Neural progenitor cell (in vitro differentiated cells): ENCODE measurements around the gene RASA4B. TPM values are rescaled to one million over a fixed set of nuclear protein-coding genes. Genes with fewer than 3 reads are reported as not detected.

ENCODE experiments used
- DNase-seq: peaks from one replicate; pipeline ENCODE4 v3.0.0-alpha.2; 2016; ENCODE audit warnings: low spot score
- H2AFZ ChIP-seq: fragments of 200-600 bp; sonication (generic); replicated peaks from 2 replicates; pipeline ENCODE4 v1.6.1; 2016; ENCODE audit warnings: antibody characterized with exemption
- H3F3A ChIP-seq: fragments of 200-600 bp; sonication (generic); 2 replicates; pipeline ENCODE4 v1.6.1; 2016; ENCODE audit warnings: antibody characterized with exemption, low read depth
- H3K27ac ChIP-seq: fragments of 200-600 bp; sonication (generic); 2 replicates; pipeline ENCODE4 v1.5.1; 2016; ENCODE audit warnings: mild to moderate bottlenecking
- H3K27me3 ChIP-seq: fragments of 200-600 bp; sonication (generic); 2 replicates; pipeline ENCODE4 v1.6.1; 2016; ENCODE audit warnings: mild to moderate bottlenecking, moderate library complexity
- H3K36me3 ChIP-seq: fragments of 200-600 bp; sonication (generic); 2 replicates; pipeline ENCODE4 v1.5.1; 2016
- H3K4me1 ChIP-seq: fragments of 200-600 bp; sonication (generic); 2 replicates; pipeline ENCODE4 v1.6.1; 2016; ENCODE audit warnings: mixed run types
- H3K4me2 ChIP-seq: fragments of 200-600 bp; sonication (generic); 2 replicates; pipeline ENCODE4 v1.6.1; 2016
- H3K4me3 ChIP-seq: fragments of 200-600 bp; sonication (generic); 2 replicates; pipeline ENCODE4 v1.5.1; 2016
- H3K79me2 ChIP-seq: fragments of 200-600 bp; sonication (generic); 2 replicates; pipeline ENCODE4 v1.6.1; 2016; ENCODE audit warnings: low read depth
- H3K9ac ChIP-seq: fragments of 200-600 bp; sonication (generic); 2 replicates; pipeline ENCODE4 v1.6.1; 2016
- H3K9me3 ChIP-seq: fragments of 200-600 bp; sonication (generic); 2 replicates; pipeline ENCODE4 v1.5.1; 2016; ENCODE audit warnings: low read depth
- H4K20me1 ChIP-seq: fragments of 200-600 bp; sonication (generic); 2 replicates; pipeline ENCODE4 v1.6.1; 2016; ENCODE audit warnings: low read depth
- H3K27ac Mint-ChIP-seq: 3 replicates; pipeline ENCODE4 v1.8.0; 2021; ENCODE audit warnings: mixed read lengths
- H3K27me3 Mint-ChIP-seq: 2 replicates; pipeline ENCODE4 v1.8.0; 2022; ENCODE audit warnings: low read depth, mild to moderate bottlenecking, inconsistent platforms, moderate library complexity, mixed read lengths; ENCODE audit not compliant: insufficient read depth
- H3K36me3 Mint-ChIP-seq: 3 replicates; pipeline ENCODE4 v1.8.0; 2021; ENCODE audit warnings: mixed read lengths
- H3K4me1 Mint-ChIP-seq: 3 replicates; pipeline ENCODE4 v1.8.0; 2021; ENCODE audit warnings: mixed read lengths
- H3K4me3 Mint-ChIP-seq: 3 replicates; pipeline ENCODE4 v1.8.0; 2021; ENCODE audit warnings: mild to moderate bottlenecking, moderate library complexity, mixed read lengths
- H3K9me3 Mint-ChIP-seq: 3 replicates; pipeline ENCODE4 v1.8.0; 2020; ENCODE audit warnings: mixed read lengths
- CTCF ChIP-seq: fragments of 200-600 bp; sonication (generic); IDR thresholded peaks from 2 replicates; pipeline ENCODE4 v1.5.1; 2017; ENCODE audit warnings: antibody characterized with exemption, mild to moderate bottlenecking
- EZH2 ChIP-seq: fragments of 200-600 bp; sonication (generic); IDR thresholded peaks from 2 replicates; pipeline ENCODE4 v1.6.1; 2017; ENCODE audit warnings: antibody characterized with exemption, mild to moderate bottlenecking, moderate library complexity
- EZH2phosphoT487 ChIP-seq: fragments of 200-600 bp; sonication (generic); IDR thresholded peaks from 2 replicates; pipeline ENCODE4 v1.6.1; 2017; ENCODE audit warnings: antibody characterized with exemption
- total RNA-seq: library from RNA; depleted of rRNA; stranded (reverse); fragments of >200 nt; gene quantifications from 2 replicates; pipeline ENCODE4 v1.2.3, GENCODE V29; 2015; ENCODE audit warnings: low replicate concordance

Gene RASA4B
- total RNA-seq, 1 donor from 2014 or later: 0.99 TPM

GRCh38 chr7:102460467-102460866 lies 57.1 kb downstream of the RASA4B start:
- Mint-ChIP-seq H3K4me3 (no peak overlapping the region), H3K4me1 (peaks cover 11% of the 10 kb centered on the region), H3K27ac (peak overlapping the region; percentile 24)

GRCh38 chr7:102459221-102459844 lies 58.2 kb downstream of the RASA4B start:
- no peaks in the 10 kb centered on the region for H3K9me3 ChIP-seq
- no peaks in the 10 kb centered on the region for H4K20me1 ChIP-seq
- Mint-ChIP-seq H3K36me3 (peaks cover 2% of the 10 kb centered on the region), H3K4me3 (no peak overlapping the region), H3K27ac (no peak overlapping the region), H3K9me3 (no peaks in the 10 kb centered on the region), H3K4me1 (peaks cover 11% of the 10 kb centered on the region), H3K27me3 (peaks cover 6% of the 10 kb centered on the region)
- H3K36me3 ChIP-seq: no peaks in the 10 kb centered on the region
- no peaks in the 10 kb centered on the region for H3F3A ChIP-seq
- no peaks in the 10 kb centered on the region for H3K4me1 ChIP-seq
- no peaks in the 10 kb centered on the region for H3K27me3 ChIP-seq
- H3K4me3 ChIP-seq: no peak overlapping the region
- H2AFZ ChIP-seq: no peak overlapping the region
- peaks cover 21% of the 10 kb centered on the region for H3K79me2 ChIP-seq
- TF ChIP-seq EZH2phosphoT487 (no peak), EZH2 (no peak), CTCF (no peak)
- no peak overlapping the region for H3K9ac ChIP-seq
- no peak overlapping the region for H3K27ac ChIP-seq
- DNase-seq: no peak
- H3K4me2 ChIP-seq: no peak overlapping the region

More at GRCh38 chr7:102460467-102460866, 57.1 kb downstream of the RASA4B start:
- H3K9me3 ChIP-seq: no peaks in the 10 kb centered on the region
- H4K20me1 ChIP-seq: no peaks in the 10 kb centered on the region
- peaks cover 23% of the 10 kb centered on the region for H3K79me2 ChIP-seq
- no peak overlapping the region for H3K4me2 ChIP-seq
- no peaks in the 10 kb centered on the region for H3K4me1 ChIP-seq
- Mint-ChIP-seq H3K9me3 (no peaks in the 10 kb centered on the region), H3K36me3 (peaks cover 2% of the 10 kb centered on the region), H3K27me3 (peaks cover 6% of the 10 kb centered on the region)
- no peaks in the 10 kb centered on the region for H3F3A ChIP-seq
- no peaks in the 10 kb centered on the region for H3K36me3 ChIP-seq
- H3K27me3 ChIP-seq: no peaks in the 10 kb centered on the region
- no peak overlapping the region for H3K9ac ChIP-seq
- H3K4me3 ChIP-seq: no peak overlapping the region
- no peak overlapping the region for H3K27ac ChIP-seq
- no peak overlapping the region for H2AFZ ChIP-seq
- no peak for TF ChIP-seq EZH2
- no peak for TF ChIP-seq EZH2phosphoT487
- no peak for TF ChIP-seq CTCF
- no peak for DNase-seq

DNA sequence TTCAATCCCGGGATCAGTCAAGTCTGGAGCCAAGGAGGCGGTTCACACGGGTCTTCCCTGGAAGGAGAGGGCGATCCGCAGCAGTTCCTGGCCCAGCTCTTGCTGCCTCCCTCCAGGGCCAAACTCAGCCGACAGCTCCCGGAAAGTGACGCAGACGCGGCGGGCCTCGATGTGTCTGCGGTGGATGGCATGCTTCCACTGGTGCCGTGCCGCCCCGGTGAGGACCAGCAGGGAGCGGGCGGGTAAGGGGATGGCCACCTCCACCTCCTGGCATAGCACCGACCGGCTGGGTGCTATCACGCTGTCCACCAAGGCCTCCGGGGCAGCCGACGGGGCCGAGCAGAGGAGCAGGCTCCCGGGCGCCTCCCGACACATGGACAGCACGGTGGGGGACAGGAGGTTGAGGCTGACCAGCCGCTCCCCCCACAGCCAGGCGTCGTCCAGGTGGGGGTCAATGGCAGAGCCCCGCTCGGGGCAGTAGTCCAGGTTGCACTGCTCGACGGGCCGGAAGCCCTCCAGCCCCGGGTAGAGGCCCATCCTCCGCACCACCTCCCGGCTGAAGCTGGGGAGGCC lies 60.1 kb downstream of the RASA4B start:
- no peaks in the 10 kb centered on the region for H3K27me3 ChIP-seq
- no peaks in the 10 kb centered on the region for H3K4me1 ChIP-seq
- H3K36me3 ChIP-seq: no peaks in the 10 kb centered on the region
- H3K4me3 Mint-ChIP-seq: no peak overlapping the region
- no peak overlapping the region for H2AFZ ChIP-seq
- H3F3A ChIP-seq: peaks cover 1% of the 10 kb centered on the region
- peaks cover 2% of the 10 kb centered on the region for H3K36me3 Mint-ChIP-seq
- no peaks in the 10 kb centered on the region for H4K20me1 ChIP-seq
- H3K9ac ChIP-seq: no peak overlapping the region
- no peak overlapping the region for H3K27ac Mint-ChIP-seq
- H3K27ac ChIP-seq: no peak overlapping the region
- H3K27me3 Mint-ChIP-seq: peaks cover 8% of the 10 kb centered on the region
- H3K9me3 ChIP-seq: no peaks in the 10 kb centered on the region
- H3K4me1 Mint-ChIP-seq: peaks cover 2% of the 10 kb centered on the region
- no peak overlapping the region for H3K4me3 ChIP-seq
- no peak overlapping the region for H3K4me2 ChIP-seq
- TF ChIP-seq CTCF (no peak), EZH2 (no peak), EZH2phosphoT487 (no peak)
- no peaks in the 10 kb centered on the region for H3K9me3 Mint-ChIP-seq
- H3K79me2 ChIP-seq: peaks cover 4% of the 10 kb centered on the region
- no peak for DNase-seq
